ENCODE measurements around the gene MT3. TPM values are rescaled to one million over a fixed set of nuclear protein-coding genes. Genes with fewer than 3 reads are reported as not detected.

MT3 gene
- total RNA-seq, 2 donors from 2014 or later = not detected

- Mint-ChIP-seq H3K27me3 (ENCODE audit: insufficient read depth) (peaks cover 35% of the 10 kb centered on the region), H3K4me3 (no peak overlapping the region), H3K27ac (no peak overlapping the region), H3K4me1 (no peaks in the 10 kb centered on the region), H3K9me3 (no peaks in the 10 kb centered on the region), H3K36me3 (ENCODE audit: low read depth) (no peaks in the 10 kb centered on the region)
- H3K4me1 ChIP-seq (ENCODE audit: control insufficient read depth, insufficient read depth, low read length) = no peaks in the 10 kb centered on the region
- no peak overlapping the region for H3K27ac ChIP-seq (ENCODE audit: low read depth, low read length)
- 63 to 65% methylated on average over 5 to 8 of the region's 8 CpGs for WGBS, 2 experiments (ENCODE audit: insufficient coverage in 1 of 2, insufficient read length in 1 of 2)
- H3K9me3 ChIP-seq (ENCODE audit: control insufficient read depth, low read length) = no peaks in the 10 kb centered on the region
- H3K4me3 ChIP-seq (ENCODE audit: low read length) = no peak overlapping the region
- H3K27me3 ChIP-seq (ENCODE audit: control insufficient read depth, insufficient read depth, low read length, poor library complexity, severe bottlenecking) = peaks cover 5% of the 10 kb centered on the region
- H3K36me3 ChIP-seq (ENCODE audit: control insufficient read depth, insufficient read depth, low read length) = no peaks in the 10 kb centered on the region
- TF ChIP-seq CTCF (conservative IDR thresholded peaks at IDR 0.05) = peak; percentile 76
- no peak overlapping the region for H3K9ac ChIP-seq (ENCODE audit: extremely low read depth, low read length, poor library complexity, severe bottlenecking)
- peak; percentile 73 for DNase-seq
Measured at GRCh38 chr16:56600398-56600999, 11.2 kb downstream of the MT3 start.

GRCh38 chr16:56601325-56601724 is 12.0 kb downstream of the MT3 start:
- Mint-ChIP-seq H3K36me3 (ENCODE audit: low read depth) (no peaks in the 10 kb centered on the region), H3K27me3 (ENCODE audit: insufficient read depth) (peaks cover 39% of the 10 kb centered on the region), H3K27ac (no peak overlapping the region), H3K9me3 (no peaks in the 10 kb centered on the region), H3K4me1 (no peaks in the 10 kb centered on the region), H3K4me3 (no peak overlapping the region)
- H3K9me3 ChIP-seq (ENCODE audit: control insufficient read depth, low read length) = no peaks in the 10 kb centered on the region
- H3K27me3 ChIP-seq (ENCODE audit: control insufficient read depth, insufficient read depth, low read length, poor library complexity, severe bottlenecking) = peaks cover 7% of the 10 kb centered on the region
- no peak overlapping the region for H3K4me3 ChIP-seq (ENCODE audit: low read length)
- 69 to 71% methylated on average over 8 to 9 of the region's 9 CpGs for WGBS, 2 experiments (ENCODE audit: insufficient coverage in 1 of 2, insufficient read length in 1 of 2)
- H3K9ac ChIP-seq (ENCODE audit: extremely low read depth, low read length, poor library complexity, severe bottlenecking) = no peak overlapping the region
- no peaks in the 10 kb centered on the region for H3K4me1 ChIP-seq (ENCODE audit: control insufficient read depth, insufficient read depth, low read length)
- H3K36me3 ChIP-seq (ENCODE audit: control insufficient read depth, insufficient read depth, low read length) = no peaks in the 10 kb centered on the region
- H3K27ac ChIP-seq (ENCODE audit: low read depth, low read length) = no peak overlapping the region
- no peak for TF ChIP-seq CTCF (conservative IDR thresholded peaks at IDR 0.05)
- no peak for DNase-seq

- H3K36me3 ChIP-seq (ENCODE audit: control insufficient read depth, insufficient read depth, low read length) = no peaks in the 10 kb centered on the region
- H3K9me3 Mint-ChIP-seq = no peaks in the 10 kb centered on the region
- WGBS, 2 experiments (ENCODE audit: insufficient coverage in 1 of 2, insufficient read length in 1 of 2) = 34 to 64% methylated on average over 3 to 4 of the region's 4 CpGs
- H3K9me3 ChIP-seq (ENCODE audit: control insufficient read depth, low read length) = no peaks in the 10 kb centered on the region
- H3K27ac ChIP-seq (ENCODE audit: low read depth, low read length) = no peak overlapping the region
- no peaks in the 10 kb centered on the region for H3K4me1 ChIP-seq (ENCODE audit: control insufficient read depth, insufficient read depth, low read length)
- peak; percentile 87 for DNase-seq
- H3K27me3 ChIP-seq (ENCODE audit: control insufficient read depth, insufficient read depth, low read length, poor library complexity, severe bottlenecking) = peaks cover 20% of the 10 kb centered on the region
- peak; percentile 76 for TF ChIP-seq CTCF (conservative IDR thresholded peaks at IDR 0.05)
- no peaks in the 10 kb centered on the region for H3K36me3 Mint-ChIP-seq (ENCODE audit: low read depth)
- H3K4me3 ChIP-seq (ENCODE audit: low read length) = no peak overlapping the region
- H3K27me3 Mint-ChIP-seq (ENCODE audit: insufficient read depth) = peaks cover 44% of the 10 kb centered on the region
- no peak overlapping the region for H3K4me3 Mint-ChIP-seq
- peaks cover 7% of the 10 kb centered on the region for H3K4me1 Mint-ChIP-seq
- no peak overlapping the region for H3K27ac Mint-ChIP-seq
- H3K9ac ChIP-seq (ENCODE audit: extremely low read depth, low read length, poor library complexity, severe bottlenecking) = no peak overlapping the region
Measured at GRCh38 chr16:56603589-56603988, 14.3 kb downstream of the MT3 start.

Measured in endodermal cell (in vitro differentiated cells).